Non-pigmented ciliary epithelial cell (primary cell): ENCODE measurements around the gene BICC1.

Experiments
- DNase-seq: peaks from one replicate; pipeline ENCODE4 v3.0.0-alpha.2; 2010; ENCODE audit warnings: low read depth

The BICC1 gene

DNA sequence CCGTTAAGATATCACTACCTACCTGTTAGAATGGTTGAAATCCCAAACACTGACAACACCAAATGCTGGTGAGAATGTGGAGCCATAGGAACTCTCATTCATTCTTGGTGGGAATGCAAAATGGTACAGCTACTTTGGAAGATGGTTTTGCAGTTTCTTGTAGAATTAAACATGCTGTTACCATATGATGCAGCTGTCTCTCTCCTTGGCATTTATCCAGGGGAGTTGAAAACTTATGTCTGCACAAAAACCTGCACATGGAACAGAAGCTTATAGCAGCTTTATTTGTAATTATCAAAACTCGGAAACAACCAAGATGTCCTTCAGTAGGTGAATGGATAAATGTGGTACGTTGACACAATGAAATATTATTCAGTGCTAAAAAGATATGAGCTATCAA is 199.5 kb downstream of the BICC1 start:
- no peak for DNase-seq

DNA sequence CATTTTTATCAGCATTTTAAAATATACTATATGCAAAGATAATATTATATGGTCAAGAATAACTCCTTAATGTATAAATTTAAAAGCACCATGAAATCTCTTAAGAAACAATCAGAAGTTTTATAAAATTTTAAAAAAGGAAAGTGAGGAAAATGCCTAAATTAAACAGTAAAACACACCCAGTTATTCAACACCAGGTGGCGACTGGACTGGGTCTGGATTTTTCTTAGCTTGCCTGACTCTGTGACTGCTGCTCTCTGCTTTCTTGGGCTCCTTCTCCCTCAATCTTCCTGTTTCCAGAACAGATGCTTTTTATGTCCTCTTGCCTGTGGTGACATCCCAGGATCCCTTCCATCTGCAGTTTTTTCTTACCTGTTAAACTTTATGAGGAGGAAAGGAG is 200.3 kb downstream of the BICC1 start:
- no peak for DNase-seq

DNA sequence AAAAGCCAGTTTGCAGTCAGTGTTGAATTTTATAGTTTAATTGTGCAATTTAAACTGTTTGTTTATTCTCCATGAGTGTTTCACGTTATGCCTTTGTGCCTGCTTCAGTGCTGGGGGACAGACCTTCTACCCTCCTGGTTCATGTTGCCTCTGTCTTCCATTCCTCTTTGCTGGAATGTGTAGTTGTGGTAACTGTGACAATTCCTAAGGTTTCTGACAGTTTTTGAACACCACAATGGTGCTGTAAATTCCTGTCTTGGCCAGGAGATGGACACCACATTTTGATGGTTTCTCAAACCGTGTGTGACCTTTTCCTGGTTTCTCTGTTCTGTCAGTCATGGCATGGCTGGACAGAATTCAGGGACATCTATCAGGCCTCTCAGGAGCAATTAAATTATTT is 201.7 kb downstream of the BICC1 start:
- DNase-seq: no peak

DNA sequence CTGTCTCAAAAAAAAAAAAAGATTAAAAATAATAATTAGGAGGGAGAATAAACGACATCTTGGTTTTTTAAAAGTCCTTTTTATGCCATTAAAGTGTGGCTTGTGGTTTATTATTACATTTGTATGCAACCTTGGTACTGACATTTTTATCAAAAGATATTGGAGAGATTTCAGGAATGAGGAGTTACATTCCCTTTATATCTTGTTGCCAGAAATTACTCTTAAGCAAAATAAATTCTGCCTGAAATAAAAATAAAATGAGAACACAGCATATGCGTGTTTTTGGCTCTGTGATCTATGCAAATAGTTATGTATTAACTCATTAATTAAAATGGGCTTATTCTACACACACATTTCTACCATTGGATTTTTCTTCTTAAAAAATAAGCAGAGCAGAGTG is 202.4 kb downstream of the BICC1 start:
- no peak for DNase-seq

DNA sequence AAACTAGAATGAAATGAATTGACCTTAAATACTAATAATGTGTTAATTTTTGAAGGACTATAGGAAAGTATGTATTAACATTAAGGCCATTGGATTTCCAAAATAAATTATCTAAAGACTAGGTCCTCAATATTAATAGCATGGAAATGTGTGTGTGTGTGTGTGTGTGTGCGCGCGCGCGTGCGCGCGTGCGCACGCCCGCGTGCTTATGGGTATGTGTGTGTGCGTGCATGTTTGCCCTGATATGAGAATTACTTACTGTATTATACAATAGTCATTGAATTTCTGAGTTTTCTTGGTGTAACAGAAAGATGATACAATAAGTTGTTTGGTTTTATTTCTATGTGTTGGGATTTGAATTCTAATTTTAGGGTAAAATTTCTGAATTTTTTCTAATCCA is 205.9 kb downstream of the BICC1 start:
- no peak for DNase-seq

DNA sequence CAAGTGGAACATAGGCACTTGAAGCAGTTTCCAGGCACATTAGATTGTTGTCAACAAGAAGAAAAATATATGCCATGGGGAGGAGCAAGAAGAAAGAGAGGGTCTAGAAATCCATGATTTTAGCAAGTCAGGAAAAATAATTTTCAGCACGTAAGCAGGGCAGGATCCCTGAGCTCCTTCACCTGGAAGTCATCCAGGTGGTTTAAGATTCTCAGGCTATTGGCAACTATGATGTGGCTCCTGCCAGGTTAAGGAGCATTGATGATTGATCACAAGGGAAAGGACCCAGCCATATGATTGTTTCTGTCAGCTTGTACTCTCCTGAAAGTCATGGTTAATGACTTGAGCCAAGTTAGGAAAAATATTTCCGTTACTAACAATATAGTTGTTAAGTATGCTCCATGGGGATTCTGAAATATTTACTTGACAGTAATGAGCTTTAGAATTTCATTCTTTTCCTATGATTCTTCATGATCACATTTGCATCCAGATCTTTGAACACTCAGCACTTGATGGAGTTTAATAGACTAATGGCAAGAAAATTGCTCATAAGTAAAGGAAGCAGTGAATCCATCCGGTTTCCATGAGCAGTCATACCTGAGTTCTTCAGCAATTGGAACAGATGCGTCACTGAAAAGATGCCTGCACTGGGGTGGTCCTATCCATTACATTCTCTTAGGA is 209.1 kb downstream of the BICC1 start:
- no peak for DNase-seq

DNA sequence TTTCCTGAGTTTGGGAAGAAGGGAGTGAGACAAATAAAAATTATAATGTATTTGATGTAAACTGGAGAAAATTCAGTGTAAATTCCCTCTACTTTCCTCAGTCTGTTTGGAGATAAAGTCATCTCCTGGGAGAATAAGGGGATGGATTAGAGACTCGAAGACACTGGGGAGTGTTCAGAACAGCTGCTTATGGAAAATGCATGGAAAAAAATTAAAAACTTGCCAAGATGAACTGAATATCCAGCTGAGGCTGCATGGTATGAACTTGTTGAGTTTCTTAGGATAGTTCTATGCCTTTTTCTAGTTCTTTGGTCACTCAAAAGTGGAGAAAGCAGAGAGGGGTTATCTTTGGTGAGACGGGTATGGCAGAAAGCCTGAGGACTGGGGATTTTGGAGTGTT is 210.5 kb downstream of the BICC1 start:
- DNase-seq: no peak

DNA sequence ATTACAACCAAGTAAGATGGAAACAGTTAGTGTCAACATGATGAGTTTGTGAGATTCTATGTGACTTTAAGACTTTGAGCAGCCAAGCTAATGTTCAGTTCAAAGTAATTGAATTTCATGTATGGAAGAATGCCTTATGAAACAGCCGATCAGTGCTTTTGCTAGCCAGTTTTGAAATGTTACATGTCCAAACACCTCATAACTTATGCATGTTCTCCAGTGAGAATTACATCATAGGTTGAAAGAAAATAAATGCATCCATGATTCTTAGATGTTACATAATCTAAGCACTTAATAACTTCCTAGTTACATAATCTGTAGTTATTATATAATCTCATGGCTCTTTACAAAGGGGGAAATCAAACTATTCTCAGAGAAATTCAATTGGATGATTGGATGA is 211.3 kb downstream of the BICC1 start:
- DNase-seq: no peak

DNA sequence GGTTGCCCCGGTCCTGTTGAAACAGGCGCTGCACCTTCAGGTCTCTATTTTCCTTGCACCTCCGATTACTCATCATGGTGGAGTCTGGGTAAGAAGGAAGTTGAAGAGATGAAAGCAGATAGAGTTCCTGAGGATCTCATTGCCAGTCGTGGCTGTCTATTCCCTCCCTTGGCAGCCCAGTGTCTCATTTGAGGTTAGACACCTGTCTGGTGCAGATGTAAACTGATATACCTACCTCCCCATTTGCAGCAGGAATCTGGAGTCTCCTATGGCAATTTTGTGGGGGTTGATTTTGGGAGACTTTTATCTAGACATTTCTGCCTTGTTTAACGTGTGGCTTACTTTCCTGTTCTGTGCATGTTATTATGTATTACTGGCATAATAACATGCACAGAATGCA is 212.1 kb downstream of the BICC1 start:
- no peak for DNase-seq

DNA sequence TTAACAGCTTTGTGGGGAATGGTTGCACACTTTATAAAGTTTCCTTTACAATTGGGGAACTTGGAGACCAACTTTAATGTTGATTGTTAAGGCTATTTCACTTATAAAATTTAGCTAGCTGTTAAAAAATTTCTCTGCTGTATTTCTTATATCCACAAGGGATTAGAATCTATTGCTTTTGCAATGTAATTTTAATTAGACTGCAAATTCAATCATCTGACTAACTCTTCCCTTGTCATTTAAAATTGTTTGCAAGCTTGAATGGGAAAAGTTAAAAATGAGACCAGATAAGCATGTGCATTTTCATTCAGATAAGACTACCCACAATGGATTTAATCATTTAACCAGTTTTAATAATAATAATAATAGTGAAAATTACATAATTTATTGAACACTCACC is 213.2 kb downstream of the BICC1 start:
- no peak for DNase-seq

DNA sequence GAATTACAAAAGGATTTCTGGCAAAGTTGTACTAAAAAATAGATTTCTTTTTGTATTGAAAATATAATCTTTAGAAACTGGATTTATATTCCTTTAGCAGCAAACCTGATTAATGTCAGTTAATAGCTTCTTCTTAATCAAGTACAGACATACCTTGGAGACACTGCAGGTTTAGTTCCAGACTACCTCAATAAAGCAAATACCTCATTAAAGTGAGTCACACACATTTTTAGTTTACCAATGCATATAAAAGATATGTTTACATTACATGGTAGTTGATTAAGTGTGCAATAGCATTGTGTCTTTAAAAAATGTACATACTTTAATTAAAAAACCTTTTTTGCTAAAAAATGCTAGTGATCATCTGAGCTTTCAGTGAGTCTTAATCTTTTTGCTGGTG is 215.0 kb downstream of the BICC1 start:
- DNase-seq: no peak

DNA sequence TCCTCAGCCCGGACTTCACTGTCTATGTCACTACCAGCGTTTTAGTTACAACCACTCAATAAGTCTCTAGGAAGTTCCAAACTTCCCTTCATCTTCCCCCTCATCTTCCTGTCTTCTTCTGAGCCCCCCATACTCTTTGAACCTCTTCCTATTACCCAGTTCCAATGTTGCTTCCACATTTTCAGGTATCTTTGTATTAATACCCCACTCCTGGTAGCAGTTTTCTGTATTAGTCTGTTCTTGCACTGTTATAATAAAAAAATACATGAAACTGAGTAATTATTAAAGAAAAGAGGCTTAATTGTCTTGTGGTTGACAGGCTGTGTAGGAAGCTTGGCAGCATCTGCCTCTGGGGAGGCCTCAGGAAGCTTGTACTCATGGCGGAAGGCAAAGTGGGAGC is 218.6 kb downstream of the BICC1 start:
- no peak for DNase-seq

DNA sequence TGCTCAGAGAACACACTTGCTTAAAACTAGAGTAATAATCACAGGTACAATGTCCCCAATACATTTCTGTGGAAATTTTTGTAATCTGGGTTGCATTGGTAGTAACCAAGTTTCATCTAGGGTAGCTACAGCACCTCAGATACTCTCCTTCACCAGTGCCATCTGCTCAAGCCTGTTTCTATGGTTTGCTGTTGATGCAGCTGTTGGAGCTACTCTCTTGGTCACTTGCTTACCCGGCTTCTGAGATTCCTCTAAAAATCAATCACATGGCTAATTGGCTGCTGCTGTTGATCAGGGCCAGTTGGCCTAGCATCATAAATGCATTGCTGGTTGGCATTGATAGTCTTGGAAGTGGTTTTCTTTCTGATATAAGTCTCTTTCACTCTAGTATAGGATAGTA is 220.8 kb downstream of the BICC1 start:
- no peak for DNase-seq

DNA sequence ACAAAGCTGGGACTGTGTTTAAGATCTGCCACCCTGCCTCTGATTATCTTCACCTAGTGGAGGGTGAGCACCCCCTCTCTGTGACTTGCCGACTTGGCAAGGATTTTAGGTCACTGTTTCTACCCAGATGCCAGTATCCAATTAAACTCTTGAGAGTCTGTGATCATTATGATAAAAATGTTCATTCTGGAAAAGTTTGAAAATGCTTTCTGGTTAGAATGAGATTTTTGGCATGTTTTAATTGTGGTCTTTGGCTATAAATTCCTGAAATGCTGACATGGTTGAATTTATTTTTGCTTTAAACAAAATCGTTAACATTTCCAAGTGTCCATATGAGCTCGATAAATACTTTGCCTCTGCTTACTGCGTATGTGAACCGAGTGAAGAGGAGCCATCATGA is 221.4 kb downstream of the BICC1 start:
- no peak for DNase-seq

DNA sequence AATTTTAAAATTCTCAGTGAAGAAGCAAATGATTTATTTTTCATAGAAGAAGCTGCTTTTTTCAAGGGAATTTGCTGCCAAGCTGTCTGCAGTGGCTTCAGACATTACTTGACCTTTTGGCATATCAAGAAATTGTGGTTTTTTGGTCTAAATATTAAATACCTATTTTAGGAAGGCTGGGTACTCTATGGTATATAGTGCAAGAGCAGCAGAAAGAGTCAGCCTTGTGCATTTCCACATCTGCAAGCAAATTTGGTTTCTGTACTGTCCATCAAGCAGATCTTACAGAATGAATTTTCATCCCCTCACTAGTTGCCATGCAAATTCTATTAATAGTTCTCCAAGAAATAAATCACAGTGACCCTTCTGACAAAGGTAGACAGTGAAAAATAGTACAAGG is 222.0 kb downstream of the BICC1 start:
- no peak for DNase-seq

DNA sequence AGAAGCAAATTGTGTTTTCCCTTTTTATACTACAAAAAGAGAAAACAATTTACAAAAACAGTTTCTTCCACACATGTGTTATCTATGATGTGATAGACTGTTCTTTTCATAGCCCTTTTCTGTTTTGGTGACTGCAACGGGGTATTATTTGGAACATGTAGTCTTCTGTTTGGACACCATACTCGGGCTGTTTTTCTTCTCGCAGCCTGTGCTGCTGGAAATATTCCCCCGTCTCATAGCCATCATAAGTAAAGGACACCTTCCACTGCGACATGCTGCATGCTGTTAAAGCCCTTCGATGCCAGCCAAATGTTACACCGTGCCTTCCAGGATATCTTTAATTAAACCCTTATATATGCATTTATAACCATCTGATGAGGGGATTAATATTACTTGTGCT is 222.4 kb downstream of the BICC1 start:
- DNase-seq: no peak

DNA sequence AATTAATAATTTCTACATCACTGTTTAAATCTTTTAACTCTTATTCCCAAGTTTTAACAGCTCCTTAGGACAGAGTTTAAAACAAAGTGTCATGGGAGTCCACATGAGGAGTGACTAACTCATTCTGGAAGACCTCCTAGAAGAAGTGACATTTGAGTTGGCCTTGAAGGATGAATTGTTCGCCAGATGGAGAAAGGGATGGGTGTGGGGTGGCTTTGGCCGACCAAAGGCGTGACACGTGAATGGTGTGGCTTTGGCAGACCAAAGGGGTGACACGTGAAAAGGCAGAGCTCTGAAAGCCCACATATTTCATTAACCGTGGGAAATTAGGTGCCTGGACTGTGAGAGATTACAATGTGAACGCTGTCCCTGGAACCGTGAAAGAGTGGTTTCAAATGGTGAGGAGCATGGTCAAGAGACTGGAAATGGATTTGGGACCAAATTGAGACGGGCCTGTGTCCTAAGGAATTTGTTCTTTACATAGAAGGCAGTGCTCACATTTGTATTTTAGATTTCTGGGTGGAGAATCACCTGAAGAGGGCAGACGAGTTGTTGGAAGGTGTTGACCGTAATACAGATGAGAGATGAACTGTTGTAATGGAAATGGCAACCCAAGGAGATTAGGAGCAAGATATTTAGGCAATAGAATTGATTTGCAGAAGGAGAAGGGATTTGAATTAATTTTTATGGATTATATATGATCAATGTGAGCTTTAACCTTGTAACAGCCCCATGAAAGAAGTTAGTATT is 228.1 kb downstream of the BICC1 start:
- DNase-seq: no peak

DNA sequence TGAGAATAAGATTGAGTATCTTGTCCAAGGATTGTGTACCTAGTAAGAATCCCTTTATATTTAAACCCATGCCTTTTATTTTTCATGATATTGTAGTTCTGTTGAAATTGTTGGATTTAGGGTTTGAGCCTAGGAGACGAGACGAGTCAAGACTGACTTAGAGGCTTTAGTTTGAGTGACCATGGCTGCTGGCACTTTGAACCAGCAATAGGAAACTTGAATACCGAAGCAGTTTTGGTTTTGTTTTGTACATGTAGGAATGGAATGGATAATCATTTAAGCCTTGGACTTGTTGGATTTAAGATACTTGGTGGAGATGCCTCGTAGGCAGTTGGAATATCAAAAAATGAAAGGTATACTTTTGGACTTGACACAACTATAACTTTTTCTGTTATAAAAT is 229.0 kb downstream of the BICC1 start:
- DNase-seq: no peak

DNA sequence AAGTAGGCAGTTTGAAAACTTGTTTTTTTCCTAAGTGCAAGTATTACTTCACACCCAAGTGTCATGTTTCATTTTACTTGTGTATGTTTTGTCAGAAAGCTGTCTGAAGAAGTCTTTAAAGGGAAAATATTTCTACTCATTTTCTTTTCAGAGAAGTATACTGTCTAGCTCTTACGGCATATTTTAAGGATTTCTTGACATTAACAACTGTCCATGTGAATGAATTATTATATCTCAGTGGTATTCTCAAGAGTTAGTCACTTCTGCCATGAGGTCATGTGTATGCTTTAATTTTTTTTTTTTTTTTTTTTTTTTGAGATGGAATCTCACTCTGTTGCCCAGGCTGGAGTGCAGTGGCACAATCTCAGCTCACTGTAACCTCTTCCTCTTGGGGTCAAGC is 229.5 kb downstream of the BICC1 start:
- no peak for DNase-seq

DNA sequence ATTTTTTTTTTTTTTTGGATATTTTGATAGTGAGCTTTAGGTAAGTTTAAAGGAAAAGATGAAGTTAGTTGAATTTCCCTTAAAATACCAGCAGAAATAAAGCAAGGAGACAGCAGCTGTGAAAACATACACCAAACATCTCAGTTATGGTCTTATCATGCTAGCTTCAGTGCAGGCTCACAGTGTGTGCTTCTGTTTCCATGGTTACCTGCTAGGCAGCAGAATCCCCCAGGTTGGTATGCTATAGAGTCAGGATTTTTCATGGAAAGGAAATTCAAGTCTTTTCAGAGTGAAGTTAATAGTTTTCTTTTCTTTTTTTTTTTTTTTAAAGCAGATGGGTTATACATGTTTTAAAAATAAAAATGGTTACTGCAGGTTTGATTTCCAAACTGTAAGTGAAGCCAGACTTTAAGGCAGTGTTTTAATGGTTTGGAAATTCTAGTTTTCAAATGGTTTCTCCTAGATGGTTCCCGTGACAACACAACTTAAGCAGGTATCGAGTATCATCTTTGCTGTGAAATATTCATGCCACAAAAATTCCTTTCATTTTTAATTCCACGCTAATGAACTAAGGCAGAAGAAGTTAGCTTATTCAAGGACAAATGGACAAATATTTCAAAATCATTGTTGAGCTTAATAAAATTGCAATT is 230.9 kb downstream of the BICC1 start:
- DNase-seq: peak; percentile 69

DNA sequence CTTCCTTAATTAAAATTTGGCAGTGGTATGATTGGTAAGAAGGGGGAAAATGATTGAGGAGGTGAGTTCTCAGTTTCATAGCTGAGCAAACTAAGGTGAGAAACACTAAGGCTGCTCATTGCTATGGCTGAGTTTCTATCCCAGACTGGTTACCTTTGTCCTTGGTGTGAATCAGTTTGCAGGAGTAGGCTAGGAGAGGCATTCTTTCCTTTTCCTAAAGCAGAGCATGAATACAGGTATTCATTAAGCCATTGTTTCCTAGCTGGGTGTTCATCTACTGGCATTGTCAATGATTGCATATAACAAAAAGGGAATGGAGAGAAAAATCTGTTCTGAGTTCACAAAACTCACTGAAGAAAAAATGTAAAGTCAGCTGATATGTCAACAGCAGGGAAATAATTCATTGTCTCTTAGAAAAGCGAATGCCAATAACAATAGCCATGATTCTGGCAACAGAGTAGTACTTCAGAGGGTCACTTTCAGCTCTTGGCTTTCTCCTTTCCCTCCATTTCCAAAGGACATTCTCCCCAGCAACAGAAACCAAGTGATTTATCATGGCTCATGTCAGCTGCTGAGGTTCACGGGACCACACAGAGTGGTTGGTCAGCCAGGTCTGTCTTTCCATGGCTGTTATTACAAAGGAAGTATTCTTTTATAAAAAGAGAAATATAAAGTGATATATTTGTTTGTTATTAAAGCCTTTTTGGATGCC is 234.0 kb downstream of the BICC1 start:
- DNase-seq: no peak

DNA sequence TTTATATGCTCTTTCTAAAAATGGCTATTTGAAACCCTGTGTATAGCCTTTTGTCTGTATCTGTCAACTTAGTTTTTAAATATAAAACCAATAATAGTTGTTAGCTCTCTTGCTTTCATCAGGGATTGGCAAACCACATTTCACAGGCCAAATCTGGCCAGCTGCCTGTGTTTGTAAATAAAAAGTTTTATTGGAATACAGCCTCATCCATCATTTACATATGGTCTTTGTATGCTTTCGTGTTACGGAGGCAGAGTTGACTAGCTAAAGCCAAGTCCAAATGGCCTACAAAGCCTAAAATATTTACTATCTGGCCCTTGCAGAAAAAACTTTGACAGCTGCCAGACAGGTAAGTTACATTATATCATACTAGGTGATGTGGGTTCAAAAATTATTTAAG is 235.0 kb downstream of the BICC1 start:
- DNase-seq: no peak

DNA sequence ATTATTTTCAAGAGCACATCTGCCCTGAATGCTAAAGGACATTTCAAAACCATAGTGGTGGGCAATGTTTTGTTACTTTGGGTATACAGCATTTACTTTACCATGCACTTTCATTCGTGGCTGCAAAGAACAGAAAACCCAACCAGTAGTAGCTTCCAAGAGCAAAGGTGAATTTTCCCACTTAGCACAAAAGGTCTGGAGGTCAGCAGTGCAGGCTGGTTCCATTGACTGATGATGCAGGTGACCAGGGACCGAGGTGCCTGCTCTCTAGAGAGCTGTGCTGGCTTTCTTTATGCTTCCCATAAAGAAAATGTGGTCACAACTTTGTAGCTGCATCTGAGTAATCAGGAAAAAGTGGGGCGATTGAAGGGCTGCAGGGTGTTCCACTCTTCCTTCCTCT is 240.0 kb downstream of the BICC1 start:
- DNase-seq: no peak
